ENCODE data around the gene PALMD. TPM values are rescaled to one million over a fixed set of nuclear protein-coding genes. Genes with fewer than 3 reads are reported as not detected.

Gene PALMD
- total RNA-seq, 4 donors from 2014 or later, result 27.1 to 39.2 (median 31.3) TPM

GRCh38 chr1:99650030-99650429, 4.1 kb downstream of the PALMD start:
- WGBS, 2 donors, result 28 to 36% methylated on average over 2 of the region's 2 CpGs

GRCh38 chr1:99650773-99651437, 5.0 kb downstream of the PALMD start:
- no peak for DNase-seq
- no peak overlapping the region for H3K4me3 ChIP-seq

More at GRCh38 chr1:99650030-99650429, 4.1 kb downstream of the PALMD start:
- Histone ChIP-seq H3K9me3 (no peaks in the 10 kb centered on the region), H3K4me3 (peak overlapping the region in 2 of 4 donors; percentile 3 to 63), H3K36me3 (no peaks in the 10 kb centered on the region), H3K4me1 (peaks cover 8 to 70% (median 9%) of the 10 kb centered on the region in 3 donors), H3K27ac (peak overlapping the region in 3 of 4 donors; percentile 59 to 91 (median 67)), H3K27me3 (no peaks in the 10 kb centered on the region)
- no peak for TF ChIP-seq CTCF (IDR thresholded peaks at IDR 0.05)
- no peak for TF ChIP-seq POLR2A (IDR thresholded peaks at IDR 0.05)
- no peak for DNase-seq
- intact Hi-C loops (cut with DNase I), result no loop called here

GRCh38 chr1:99652881-99653281, 7.0 kb downstream of the PALMD start:
- no peaks in the 10 kb centered on the region for H3K27me3 ChIP-seq
- H3K27ac ChIP-seq, result peak overlapping the region in 3 of 4 donors; percentile 51 to 91 (median 57)
- H3K4me1 ChIP-seq, result peaks cover 6 to 63% (median 15%) of the 10 kb centered on the region in 3 donors
- H3K36me3 ChIP-seq, result no peaks in the 10 kb centered on the region
- no peaks in the 10 kb centered on the region for H3K9me3 ChIP-seq
- DNase-seq, result no peak
- TF ChIP-seq POLR2A (IDR thresholded peaks at IDR 0.05) (no peak), CTCF (IDR thresholded peaks at IDR 0.05) (no peak)
- intact Hi-C loops (cut with DNase I), result no loop called here
- no peak overlapping the region for H3K4me3 ChIP-seq
- 67% methylated on average over 2 of the region's 2 CpGs; no CpG with 5 or more reads in 1 of the 2 donors for WGBS, 2 donors

More at GRCh38 chr1:99650773-99651437, 5.0 kb downstream of the PALMD start:
- H3K9me3 ChIP-seq, result no peaks in the 10 kb centered on the region
- no peaks in the 10 kb centered on the region for H3K27me3 ChIP-seq
- intact Hi-C loops (cut with DNase I), result no loop called here
- peak overlapping the region; percentile 33 to 91 (median 60) for H3K27ac ChIP-seq
- no peaks in the 10 kb centered on the region for H3K36me3 ChIP-seq
- H3K4me1 ChIP-seq, result peaks cover 6 to 61% (median 9%) of the 10 kb centered on the region in 3 donors
- TF ChIP-seq CTCF (IDR thresholded peaks at IDR 0.05), result peak in 1 of 6 experiments; percentile 33
- no peak for TF ChIP-seq POLR2A (IDR thresholded peaks at IDR 0.05)
- 40 to 53% methylated on average over 3 of the region's 3 CpGs for WGBS, 2 donors

- TF ChIP-seq CTCF (IDR thresholded peaks at IDR 0.05) (no peak), POLR2A (IDR thresholded peaks at IDR 0.05) (no peak)
- intact Hi-C loops (cut with DNase I), result no loop called here
Observed at GRCh38 chr1:99655376-99655775, 9.5 kb downstream of the PALMD start.

GRCh38 chr1:99656701-99657100, 10.8 kb downstream of the PALMD start:
- WGBS, 2 donors, result 36 to 43% methylated on average over 3 of the region's 3 CpGs
- intact Hi-C loops (cut with DNase I), result no loop called here
- Histone ChIP-seq H3K27me3 (no peaks in the 10 kb centered on the region), H3K4me3 (no peak overlapping the region), H3K27ac (peak overlapping the region; percentile 37 to 79 (median 74)), H3K4me1 (peaks cover 0 to 67% (median 30%) of the 10 kb centered on the region in 3 donors), H3K36me3 (no peaks in the 10 kb centered on the region), H3K9me3 (no peaks in the 10 kb centered on the region)
- no peak for DNase-seq
- TF ChIP-seq CTCF (IDR thresholded peaks at IDR 0.05), result no peak
- no peak for TF ChIP-seq POLR2A (IDR thresholded peaks at IDR 0.05)

More at GRCh38 chr1:99655376-99655775, 9.5 kb downstream of the PALMD start:
- no peak overlapping the region for H3K27ac ChIP-seq
- no peaks in the 10 kb centered on the region for H3K27me3 ChIP-seq
- H3K4me3 ChIP-seq, result no peak overlapping the region
- H3K36me3 ChIP-seq, result no peaks in the 10 kb centered on the region
- no peak for DNase-seq
- 82 to 93% methylated on average over 3 of the region's 3 CpGs for WGBS, 2 donors
- no peaks in the 10 kb centered on the region for H3K9me3 ChIP-seq
- H3K4me1 ChIP-seq, result peaks cover 4 to 67% (median 20%) of the 10 kb centered on the region in 3 donors
